Mesendoderm (in vitro differentiated cells): Measurements from ENCODE around the gene LCNL1.

Experiments used
- DNase-seq: peaks from one replicate; pipeline ENCODE4 v3.0.0; 2013
- H2AK5ac ChIP-seq: 2 replicates; pipeline ENCODE4 v1.6.1; 2013; ENCODE audit warnings: low read length, inconsistent platforms
- H2BK120ac ChIP-seq: 2 replicates; pipeline ENCODE4 v1.6.1; 2013; ENCODE audit warnings: low read depth, mild to moderate bottlenecking, low read length, moderate library complexity, mixed read lengths
- H2BK15ac ChIP-seq: replicated peaks from 2 replicates; pipeline ENCODE4 v1.6.1; 2013; ENCODE audit warnings: low read depth, mild to moderate bottlenecking, moderate library complexity
- H2BK5ac ChIP-seq: 2 replicates; pipeline ENCODE4 v1.6.1; 2013; ENCODE audit warnings: low read length, inconsistent platforms
- H3K18ac ChIP-seq: 2 replicates; pipeline ENCODE4 v1.6.1; 2013; ENCODE audit warnings: mild to moderate bottlenecking, low read length, mixed read lengths
- H3K23ac ChIP-seq: one replicate; pipeline ENCODE4 v1.6.1; 2013; ENCODE audit warnings: low read length
- H3K27ac ChIP-seq: 2 replicates; pipeline ENCODE4 v1.5.1; 2013; ENCODE audit warnings: low read depth, mild to moderate bottlenecking, inconsistent platforms, low read length, moderate library complexity
- H3K27me3 ChIP-seq: 2 replicates; pipeline ENCODE4 v1.6.1; 2013; ENCODE audit warnings: low read length, control low read depth, mild to moderate bottlenecking, inconsistent platforms; ENCODE audit not compliant: insufficient read depth, poor library complexity
- H3K36me3 ChIP-seq: 2 replicates; pipeline ENCODE4 v1.6.1; 2013; ENCODE audit warnings: low read length, inconsistent platforms; ENCODE audit not compliant: control insufficient read depth, insufficient read depth
- H3K4ac ChIP-seq: one replicate; pipeline ENCODE4 v1.6.1; 2013; ENCODE audit warnings: low read depth, mild to moderate bottlenecking, low read length, moderate library complexity
- H3K4me1 ChIP-seq: 2 replicates; pipeline ENCODE4 v1.6.1; 2013; ENCODE audit warnings: low read depth, low read length, inconsistent platforms; ENCODE audit not compliant: control insufficient read depth
- H3K4me2 ChIP-seq: 2 replicates; pipeline ENCODE4 v1.6.1; 2013; ENCODE audit warnings: low read length
- H3K4me3 ChIP-seq: 2 replicates; pipeline ENCODE4 v1.5.1; 2013; ENCODE audit warnings: mild to moderate bottlenecking, low read length
- H3K56ac ChIP-seq: one replicate; pipeline ENCODE4 v1.6.1; 2013; ENCODE audit warnings: low read length
- H3K79me1 ChIP-seq: 2 replicates; pipeline ENCODE4 v1.6.1; 2013; ENCODE audit warnings: low read length, inconsistent platforms
- H3K79me2 ChIP-seq: 2 replicates; pipeline ENCODE4 v1.6.1; 2013; ENCODE audit warnings: mild to moderate bottlenecking, low read length; ENCODE audit not compliant: control insufficient read depth, insufficient read depth
- H3K9ac ChIP-seq: 2 replicates; pipeline ENCODE4 v1.6.1; 2013; ENCODE audit warnings: low read length, inconsistent platforms
- H4K5ac ChIP-seq: one replicate; pipeline ENCODE4 v1.6.1; 2013; ENCODE audit warnings: low read length
- H4K8ac ChIP-seq: one replicate; pipeline ENCODE4 v1.6.1; 2013; ENCODE audit warnings: low read depth, mild to moderate bottlenecking, control low read depth, low read length, moderate library complexity
- WGBS: extraction: QIAGEN DNeasy Blood & Tissue Kit; methylation state at CpG from one replicate; pipeline ENCODE4 v1.1.7; 2013; ENCODE audit warnings: low lambda C conversion rate, missing lambda C conversion rate; ENCODE audit not compliant: insufficient coverage; ENCODE audit errors: extremely low coverage; 5-methylcytosine and 5-hydroxymethylcytosine counted together

The LCNL1 gene

DNA sequence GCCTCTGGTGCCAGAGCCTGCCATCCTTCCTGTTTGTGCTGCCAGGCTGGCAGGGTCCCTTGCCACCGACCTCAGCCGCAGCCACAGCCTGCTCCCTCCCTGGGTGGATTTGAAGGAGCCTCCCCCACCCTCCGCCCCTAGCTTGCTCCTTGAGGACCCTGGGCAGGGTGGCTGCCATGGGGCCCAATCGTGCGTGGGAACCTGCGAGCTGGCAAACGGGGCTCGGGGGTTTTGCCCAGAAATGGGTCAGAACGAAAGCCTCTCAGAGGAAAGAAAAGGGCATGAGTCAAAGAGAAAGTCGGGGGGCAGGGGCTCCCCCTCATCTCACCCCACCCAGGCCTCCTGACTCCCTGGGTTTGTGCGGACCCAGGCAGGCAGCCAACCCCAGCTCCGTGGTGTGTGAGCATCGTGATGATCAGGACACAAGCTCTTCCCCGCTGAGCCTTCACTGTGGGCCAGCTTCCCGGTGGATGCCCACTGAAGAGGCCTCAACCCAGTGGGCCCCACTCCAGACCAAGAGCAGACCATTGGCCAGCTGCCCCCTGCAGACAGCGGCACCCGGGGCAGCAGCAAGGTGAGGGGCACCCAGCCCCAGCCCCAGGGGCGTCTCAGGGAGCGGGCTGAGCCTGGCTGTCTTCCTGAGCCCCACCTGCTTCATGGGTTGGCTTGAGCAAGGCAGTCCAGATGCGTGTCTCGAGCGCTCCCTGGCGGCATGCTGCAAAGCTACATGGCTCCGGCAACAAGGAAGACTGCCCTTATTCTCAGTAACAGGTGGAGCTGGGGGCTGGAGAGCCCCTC lies 52.1 kb downstream of the LCNL1 start:
- Histone ChIP-seq H3K36me3 (no peaks in the 10 kb centered on the region), H3K9ac (no peak overlapping the region), H4K8ac (no peak overlapping the region), H3K4me1 (no peaks in the 10 kb centered on the region), H3K27ac (no peak overlapping the region), H2AK5ac (no peak overlapping the region), H3K4me2 (no peak overlapping the region), H4K5ac (no peak overlapping the region), H3K4ac (no peak overlapping the region), H2BK15ac (no peak overlapping the region), H3K56ac (no peak overlapping the region), H3K27me3 (no peaks in the 10 kb centered on the region), H3K79me2 (no peaks in the 10 kb centered on the region), H2BK5ac (no peak overlapping the region), H3K18ac (no peak overlapping the region), H2BK120ac (no peak overlapping the region), H3K79me1 (no peaks in the 10 kb centered on the region), H3K4me3 (no peak overlapping the region), H3K23ac (no peak overlapping the region)
- no CpG with 5 or more reads among the region's 24 CpGs for WGBS
- DNase-seq: peak; percentile 83
